ENCODE measurements around the gene ZNF48. TPM values are rescaled to one million over a fixed set of nuclear protein-coding genes. Genes with fewer than 3 reads are reported as not detected.
A peak's percentile ranks its signal among the peaks of the same experiment; 100 is the strongest.
"Not testable (repeated sequence)": the region's sequence is repeated elsewhere in the genome, so short reads cannot be mapped to it uniquely, and the experiment has no call there.

ZNF48 gene
- total RNA-seq, 4 donors from 2014 or later = 3.4 to 5.4 (median 4.9) TPM

DNA sequence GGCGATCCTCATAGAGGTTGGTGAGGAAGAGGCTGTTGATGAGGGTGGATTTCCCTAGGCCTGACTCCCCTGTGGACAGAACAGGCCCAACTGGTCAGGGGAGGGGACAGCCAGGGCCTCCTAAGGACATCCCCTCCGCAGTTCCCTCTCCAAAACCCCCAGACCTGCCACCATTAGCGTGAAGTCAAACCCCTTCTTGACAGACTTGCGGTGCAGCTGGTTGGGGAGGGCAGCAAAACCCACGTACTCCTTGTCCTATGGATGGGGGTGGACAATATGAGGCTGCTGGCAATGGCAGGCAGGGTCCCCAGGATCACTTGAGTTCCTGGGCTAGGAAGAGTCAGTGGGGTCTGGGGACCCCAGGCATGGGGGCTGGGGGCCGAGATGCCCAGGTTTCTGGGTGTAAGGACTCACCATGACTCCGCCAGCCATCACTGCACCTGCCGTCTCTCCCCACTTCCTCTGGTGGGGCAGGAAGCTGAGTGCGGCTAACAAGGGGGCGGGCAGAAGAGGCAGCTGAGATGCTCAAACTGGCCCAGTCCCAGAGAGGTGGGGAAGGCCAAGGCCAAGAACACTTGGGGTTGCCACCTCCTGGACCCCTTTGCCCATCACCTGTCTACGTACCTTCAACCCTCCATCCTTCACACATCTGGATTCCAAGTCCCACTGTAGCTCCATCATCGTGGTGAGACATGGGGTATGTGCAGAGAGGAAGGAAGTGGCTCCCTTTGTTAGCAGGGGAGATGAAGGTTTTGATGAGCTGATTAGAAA, 12.9 kb upstream of the ZNF48 start, which contains the start of gene SEPTIN1:
Gene SEPTIN1, minus strand, starts transcription at position 451 of the 771 bp plus-strand sequence. Its CDS starts 19 bp downstream, at position 432.
- no peak for TF ChIP-seq CTCF (IDR thresholded peaks at IDR 0.05)
- ATAC-seq (ENCODE audit: low FRiP score) (no peak), DNase-seq (ENCODE audit: low spot score) (no peak)

GRCh38 chr16:30383521-30383920, 11.7 kb upstream of the ZNF48 start:
- ATAC-seq (ENCODE audit: low FRiP score) (no peak), DNase-seq (ENCODE audit: low spot score) (no peak)
- TF ChIP-seq CTCF (IDR thresholded peaks at IDR 0.05) = no peak

- ATAC-seq (ENCODE audit: low FRiP score) (peak; percentile 55), DNase-seq (ENCODE audit: low spot score) (no peak)
- TF ChIP-seq CTCF (IDR thresholded peaks at IDR 0.05) = no peak
Measured at GRCh38 chr16:30394592-30395154, 547 bp upstream of the ZNF48 start.

DNA sequence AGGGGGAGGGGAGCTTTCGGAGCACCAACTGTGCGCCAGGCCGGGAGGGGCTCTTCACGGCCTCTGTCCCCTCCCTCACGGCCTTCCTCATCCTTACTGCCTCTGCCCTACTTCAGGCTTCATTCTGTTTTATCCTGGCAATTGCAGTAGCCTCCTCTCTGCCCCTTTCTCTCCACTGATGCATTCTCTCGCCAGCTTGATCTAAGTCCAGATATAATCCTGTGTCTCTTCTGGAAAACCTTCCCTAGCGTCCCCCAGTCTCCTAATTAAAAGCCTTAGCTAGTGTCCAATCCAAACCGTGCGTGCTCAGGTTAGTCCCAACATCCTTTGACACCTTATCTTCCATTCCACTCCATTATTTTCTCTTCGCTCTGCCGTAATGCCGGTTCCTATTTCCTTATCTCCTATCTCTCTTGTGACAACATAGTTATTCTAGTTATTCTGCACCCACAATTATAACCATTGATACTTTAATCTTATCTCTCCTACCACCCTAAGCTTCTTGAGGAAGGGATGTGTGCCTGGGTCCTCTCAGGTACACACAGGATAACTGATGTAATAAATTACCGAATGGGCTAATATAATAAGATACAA, 869 bp downstream of the ZNF48 start:
- no peak for ATAC-seq (ENCODE audit: low FRiP score)
- no peak for TF ChIP-seq CTCF (IDR thresholded peaks at IDR 0.05)

GRCh38 chr16:30396627-30397026, 1.4 kb downstream of the ZNF48 start:
- not testable (repeated sequence) for ATAC-seq (ENCODE audit: low FRiP score); DNase-seq (ENCODE audit: low spot score)

More for the DNA sequence above, 869 bp downstream of the ZNF48 start:
- no peak for DNase-seq (ENCODE audit: low spot score)

DNA sequence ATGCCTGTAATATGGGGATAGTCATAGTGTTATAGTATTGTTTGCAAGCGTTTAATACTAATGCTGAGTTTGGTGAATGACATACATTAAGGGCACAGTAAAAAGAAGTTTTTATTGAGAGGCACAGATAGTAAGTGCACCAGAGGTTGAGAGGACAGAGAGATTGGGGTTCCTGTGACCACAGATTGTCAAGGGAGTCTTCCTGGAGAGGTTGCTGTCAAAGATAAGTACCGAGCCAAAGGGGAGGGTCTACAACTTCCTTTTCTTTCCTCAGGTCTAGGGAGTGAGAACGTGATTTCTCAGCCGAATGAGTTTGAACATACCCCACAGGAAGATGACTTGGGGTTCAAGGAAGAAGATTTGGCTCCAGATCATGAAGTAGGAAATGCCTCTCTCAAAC, 1.8 kb downstream of the ZNF48 start:
- no peak for TF ChIP-seq CTCF (IDR thresholded peaks at IDR 0.05)
- ATAC-seq (ENCODE audit: low FRiP score) = no peak

GRCh38 chr16:30397776-30398660, 2.8 kb downstream of the ZNF48 start:
- DNase-seq (ENCODE audit: low spot score) (no peak), ATAC-seq (ENCODE audit: low FRiP score) (no peak)
- no peak for TF ChIP-seq CTCF (IDR thresholded peaks at IDR 0.05)

More for the DNA sequence above, 1.8 kb downstream of the ZNF48 start:
- DNase-seq (ENCODE audit: low spot score) = no peak

Measured in omental fat pad (tissue), 4 donors.